Gastrocnemius medialis (tissue), 4 donors: ENCODE results near the gene GAB1.

ENCODE experiments used
- POLR2A ChIP-seq, 2 donors: fragments of 450-650 bp; IDR thresholded peaks; one replicate each; pipeline ENCODE4 v1.6.1; 2017; ENCODE audit warnings: antibody characterized with exemption in 2 of 2, mild to moderate bottlenecking in 2 of 2, moderate library complexity in 2 of 2
- TF ChIP-seq, protein P1 (sequence below), 5 experiments: fragments of 450-650 bp in 3 of 5; fragments of 200-600 bp in 2 of 5; sonication (generic) in 2 of 5; IDR thresholded peaks in 4 of 5; conservative IDR thresholded peaks in 1 of 5; 1 replicate in 4 of 5; 2 replicates in 1 of 5; pipeline ENCODE4 v1.5.1; 2016 to 2019; ENCODE audit warnings: antibody characterized with exemption in 5 of 5, mild to moderate bottlenecking in 3 of 5, moderate library complexity in 3 of 5

DNA sequence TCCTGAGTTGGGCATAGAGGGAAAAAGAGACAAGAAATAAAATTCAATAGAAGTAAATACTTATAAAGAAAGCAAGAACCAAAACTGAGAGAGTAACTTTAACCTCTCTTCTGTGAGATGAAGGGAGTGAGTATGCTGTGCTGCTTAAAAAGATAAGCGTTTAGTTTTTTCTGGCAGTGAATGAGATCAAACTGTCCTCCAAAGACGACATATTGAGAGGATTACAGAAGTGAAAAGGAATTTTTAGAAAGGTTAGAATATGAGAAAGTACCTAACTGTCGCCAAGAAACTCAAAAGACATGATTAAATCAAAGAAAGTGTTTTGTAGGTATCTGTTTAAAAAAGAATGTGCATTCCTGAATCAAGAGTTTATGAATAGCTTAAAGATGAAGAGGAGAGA is 16.0 kb downstream of the GAB1 start:
- TF ChIP-seq, protein P1, sequence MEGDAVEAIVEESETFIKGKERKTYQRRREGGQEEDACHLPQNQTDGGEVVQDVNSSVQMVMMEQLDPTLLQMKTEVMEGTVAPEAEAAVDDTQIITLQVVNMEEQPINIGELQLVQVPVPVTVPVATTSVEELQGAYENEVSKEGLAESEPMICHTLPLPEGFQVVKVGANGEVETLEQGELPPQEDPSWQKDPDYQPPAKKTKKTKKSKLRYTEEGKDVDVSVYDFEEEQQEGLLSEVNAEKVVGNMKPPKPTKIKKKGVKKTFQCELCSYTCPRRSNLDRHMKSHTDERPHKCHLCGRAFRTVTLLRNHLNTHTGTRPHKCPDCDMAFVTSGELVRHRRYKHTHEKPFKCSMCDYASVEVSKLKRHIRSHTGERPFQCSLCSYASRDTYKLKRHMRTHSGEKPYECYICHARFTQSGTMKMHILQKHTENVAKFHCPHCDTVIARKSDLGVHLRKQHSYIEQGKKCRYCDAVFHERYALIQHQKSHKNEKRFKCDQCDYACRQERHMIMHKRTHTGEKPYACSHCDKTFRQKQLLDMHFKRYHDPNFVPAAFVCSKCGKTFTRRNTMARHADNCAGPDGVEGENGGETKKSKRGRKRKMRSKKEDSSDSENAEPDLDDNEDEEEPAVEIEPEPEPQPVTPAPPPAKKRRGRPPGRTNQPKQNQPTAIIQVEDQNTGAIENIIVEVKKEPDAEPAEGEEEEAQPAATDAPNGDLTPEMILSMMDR (IDR thresholded peaks at IDR 0.05 in 4 of 5, conservative IDR thresholded peaks at IDR 0.05 in 1 of 5) = no peak
- TF ChIP-seq POLR2A (IDR thresholded peaks at IDR 0.05) = no peak
